Breast epithelium (tissue), 3 donors: ENCODE results near the gene ABAT.

Experiments
- POLR2A ChIP-seq: fragments of 450-650 bp; IDR thresholded peaks from one replicate; pipeline ENCODE4 v1.6.1; 2016; ENCODE audit warnings: antibody characterized with exemption, mild to moderate bottlenecking, moderate library complexity
- TF ChIP-seq, protein P1 (sequence below), 3 donors: fragments of 450-650 bp; IDR thresholded peaks; one replicate each; pipeline ENCODE4 v1.5.1; 2016 to 2017; ENCODE audit warnings: antibody characterized with exemption in 3 of 3, mild to moderate bottlenecking in 3 of 3, moderate library complexity in 3 of 3

DNA sequence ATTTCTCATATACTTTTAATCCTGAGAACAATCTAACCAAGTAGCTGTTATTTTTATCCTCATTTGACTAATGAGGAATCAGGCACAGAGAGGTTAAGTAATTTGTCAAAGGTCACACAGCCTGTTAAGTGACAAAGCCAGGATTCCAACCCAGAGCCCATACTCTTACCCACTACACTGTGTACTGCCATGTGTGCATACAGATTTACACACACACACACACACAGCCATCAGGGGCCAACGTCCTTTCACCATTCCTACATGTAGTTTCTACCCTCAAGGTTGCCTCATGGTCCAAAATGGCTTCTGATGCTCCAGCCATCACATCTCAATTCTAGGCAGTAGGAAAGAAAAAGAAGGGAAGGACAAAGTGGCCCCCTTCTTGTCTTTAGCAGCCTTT is 100.9 kb downstream of the ABAT start:
- TF ChIP-seq POLR2A: no peak
- TF ChIP-seq, protein P1, sequence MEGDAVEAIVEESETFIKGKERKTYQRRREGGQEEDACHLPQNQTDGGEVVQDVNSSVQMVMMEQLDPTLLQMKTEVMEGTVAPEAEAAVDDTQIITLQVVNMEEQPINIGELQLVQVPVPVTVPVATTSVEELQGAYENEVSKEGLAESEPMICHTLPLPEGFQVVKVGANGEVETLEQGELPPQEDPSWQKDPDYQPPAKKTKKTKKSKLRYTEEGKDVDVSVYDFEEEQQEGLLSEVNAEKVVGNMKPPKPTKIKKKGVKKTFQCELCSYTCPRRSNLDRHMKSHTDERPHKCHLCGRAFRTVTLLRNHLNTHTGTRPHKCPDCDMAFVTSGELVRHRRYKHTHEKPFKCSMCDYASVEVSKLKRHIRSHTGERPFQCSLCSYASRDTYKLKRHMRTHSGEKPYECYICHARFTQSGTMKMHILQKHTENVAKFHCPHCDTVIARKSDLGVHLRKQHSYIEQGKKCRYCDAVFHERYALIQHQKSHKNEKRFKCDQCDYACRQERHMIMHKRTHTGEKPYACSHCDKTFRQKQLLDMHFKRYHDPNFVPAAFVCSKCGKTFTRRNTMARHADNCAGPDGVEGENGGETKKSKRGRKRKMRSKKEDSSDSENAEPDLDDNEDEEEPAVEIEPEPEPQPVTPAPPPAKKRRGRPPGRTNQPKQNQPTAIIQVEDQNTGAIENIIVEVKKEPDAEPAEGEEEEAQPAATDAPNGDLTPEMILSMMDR (IDR thresholded peaks at IDR 0.05): no peak
